GM12892 (cell line): ENCODE data around the gene ZDHHC6.

ENCODE experiments used
- POLR2A ChIP-seq: IDR thresholded peaks from 2 replicates; pipeline ENCODE4 v1.6.1; 2011; ENCODE audit warnings: low read depth, low read length, control low read depth
- POLR2AphosphoS5 ChIP-seq: IDR thresholded peaks from 2 replicates; pipeline ENCODE4 v1.6.1; 2011; ENCODE audit warnings: low read depth, low read length, control low read depth

DNA sequence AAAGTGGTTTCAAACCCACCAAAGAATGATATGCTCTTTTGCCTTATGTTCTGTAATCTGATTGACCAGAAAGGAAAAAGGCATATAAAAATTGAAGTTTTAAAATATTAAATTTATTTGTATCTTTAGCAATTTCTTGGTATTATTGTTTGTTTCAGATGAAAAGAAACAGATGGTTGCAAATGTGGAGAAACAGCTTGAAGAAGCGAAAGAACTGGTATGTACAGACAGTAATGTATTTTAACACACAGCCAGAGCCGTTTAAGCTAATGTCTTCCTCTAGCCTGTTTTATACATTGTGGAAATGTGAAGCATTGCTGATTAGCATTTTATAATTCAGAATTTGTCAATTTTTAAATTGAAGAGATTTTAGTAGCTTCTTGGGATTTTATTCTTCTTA, 13.7 kb upstream of the ZDHHC6 start:
- TF ChIP-seq POLR2AphosphoS5 (no peak), POLR2A (no peak)
